KOPT-K1 (cell line): Measurements from ENCODE around the gene RRP12.

Source experiments
- H3K27ac ChIP-seq: fragments of 200-600 bp; sonication (generic); 2 replicates; pipeline ENCODE4 v1.5.1; 2016; ENCODE audit warnings: antibody characterized with exemption, mild to moderate bottlenecking, low read depth, low read length; ENCODE audit not compliant: poor library complexity, severe bottlenecking
- H3K36me3 ChIP-seq: fragments of 200-600 bp; sonication (generic); 2 replicates; pipeline ENCODE4 v1.5.1; 2017; ENCODE audit warnings: antibody characterized with exemption, mild to moderate bottlenecking, low read length, moderate library complexity; ENCODE audit not compliant: insufficient read depth
- H3K9me3 ChIP-seq: fragments of 200-600 bp; sonication (generic); 2 replicates; pipeline ENCODE4 v1.5.1; 2017; ENCODE audit warnings: antibody characterized with exemption, low read length, mild to moderate bottlenecking; ENCODE audit not compliant: insufficient read depth, poor library complexity, severe bottlenecking

The RRP12 gene

DNA sequence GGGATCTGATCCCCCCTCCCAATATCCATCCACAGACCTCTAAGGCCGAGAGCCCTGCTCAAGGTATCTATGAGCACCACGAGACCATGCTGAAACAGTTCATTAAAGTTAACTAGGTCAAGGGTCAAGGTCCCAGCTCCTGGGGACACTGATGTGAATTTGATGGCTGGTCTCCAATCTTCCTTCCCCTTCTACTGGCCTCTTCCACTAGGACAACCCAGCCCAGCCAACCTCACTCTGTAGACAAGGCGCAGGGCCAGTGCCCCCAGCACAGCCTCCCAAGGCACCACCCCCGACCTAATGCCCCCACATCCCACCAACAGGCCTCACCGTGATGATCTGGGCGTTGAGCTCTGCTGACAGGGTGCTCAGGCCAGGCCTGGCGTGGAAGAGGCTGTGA, 15.6 kb downstream of the RRP12 start:
- Histone ChIP-seq H3K9me3 (no peaks in the 10 kb centered on the region), H3K36me3 (peaks cover 95% of the 10 kb centered on the region), H3K27ac (no peak overlapping the region)

DNA sequence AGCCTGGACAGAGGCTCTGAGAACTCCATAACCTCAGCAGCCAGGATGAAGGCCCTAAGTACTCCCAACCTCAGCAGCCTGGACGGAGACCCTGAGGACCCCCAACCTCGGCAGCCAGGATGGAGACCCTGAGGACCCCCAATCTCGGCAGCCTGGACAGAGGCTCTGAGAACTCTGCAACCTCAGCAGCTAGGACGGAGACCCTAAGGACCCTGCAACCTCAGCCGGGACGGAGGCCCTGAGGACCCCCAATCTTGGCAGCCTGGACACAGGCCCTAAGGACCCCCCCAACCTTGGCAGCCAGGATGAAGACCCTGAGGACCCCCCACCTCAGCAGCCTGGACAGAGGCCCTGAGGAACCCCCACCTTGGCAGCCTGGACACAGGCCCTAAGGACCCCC, 16.5 kb downstream of the RRP12 start:
- H3K9me3 ChIP-seq = no peaks in the 10 kb centered on the region
- H3K36me3 ChIP-seq = peaks cover 95% of the 10 kb centered on the region
- no peak overlapping the region for H3K27ac ChIP-seq

DNA sequence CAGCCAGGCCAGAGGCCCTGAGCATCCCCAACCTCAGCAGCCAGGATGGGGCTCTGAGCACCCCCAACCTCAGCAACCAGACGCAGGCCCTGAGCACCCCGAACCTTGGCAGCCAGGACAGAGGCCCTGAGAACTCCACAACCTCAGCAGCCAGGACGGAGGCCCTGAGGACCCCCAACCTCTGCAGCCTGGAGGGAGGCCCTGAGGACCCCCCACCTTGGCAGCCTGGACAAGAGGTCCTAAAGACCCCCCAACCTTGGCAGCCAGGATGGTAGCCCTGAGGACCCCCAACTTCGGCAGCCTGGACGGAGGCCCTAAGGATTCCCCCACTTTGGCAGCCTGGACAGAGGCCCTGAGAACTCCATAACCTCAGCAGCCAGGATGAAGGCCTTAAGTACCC, 17.0 kb downstream of the RRP12 start:
- peaks cover 95% of the 10 kb centered on the region for H3K36me3 ChIP-seq
- H3K9me3 ChIP-seq = no peaks in the 10 kb centered on the region

GRCh38 chr10:97383159-97383558, 18.0 kb downstream of the RRP12 start:
- no peak overlapping the region for H3K27ac ChIP-seq
- no peaks in the 10 kb centered on the region for H3K9me3 ChIP-seq
- H3K36me3 ChIP-seq = peaks cover 93% of the 10 kb centered on the region

More for the DNA sequence above, 17.0 kb downstream of the RRP12 start:
- no peak overlapping the region for H3K27ac ChIP-seq

DNA sequence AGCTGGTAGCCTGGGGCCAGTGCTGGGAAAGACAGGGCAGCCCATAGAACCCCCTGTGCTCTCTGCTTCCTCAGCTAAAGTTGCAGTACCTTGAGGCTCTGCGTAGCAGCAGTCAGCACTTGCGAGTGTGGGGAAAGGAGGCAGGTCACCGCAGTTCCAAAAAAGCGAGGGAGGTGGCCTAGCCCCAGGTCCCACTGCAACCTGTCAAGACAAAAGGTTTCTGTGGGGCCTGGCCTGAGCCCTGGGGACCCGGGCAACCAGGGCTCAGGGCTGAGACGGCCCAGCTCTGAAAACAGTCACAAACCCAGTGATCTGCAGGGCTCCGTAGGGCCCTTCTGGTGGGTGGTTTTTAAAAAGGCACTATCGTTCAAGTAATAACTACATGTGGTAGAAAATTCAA, 19.5 kb downstream of the RRP12 start:
- Histone ChIP-seq H3K36me3 (peaks cover 93% of the 10 kb centered on the region), H3K27ac (no peak overlapping the region), H3K9me3 (no peaks in the 10 kb centered on the region)

- no peaks in the 10 kb centered on the region for H3K9me3 ChIP-seq
- peaks cover 93% of the 10 kb centered on the region for H3K36me3 ChIP-seq
- no peak overlapping the region for H3K27ac ChIP-seq
Measured at GRCh38 chr10:97380516-97380915, 20.6 kb downstream of the RRP12 start.

- H3K9me3 ChIP-seq = no peaks in the 10 kb centered on the region
- H3K27ac ChIP-seq = no peak overlapping the region
- peaks cover 92% of the 10 kb centered on the region for H3K36me3 ChIP-seq
Measured at GRCh38 chr10:97378933-97379921, 21.9 kb downstream of the RRP12 start.

GRCh38 chr10:97376413-97376812, 24.7 kb downstream of the RRP12 start:
- Histone ChIP-seq H3K27ac (no peak overlapping the region), H3K36me3 (peaks cover 96% of the 10 kb centered on the region), H3K9me3 (no peaks in the 10 kb centered on the region)

- Histone ChIP-seq H3K27ac (no peak overlapping the region), H3K9me3 (no peaks in the 10 kb centered on the region), H3K36me3 (peaks cover 98% of the 10 kb centered on the region)
Measured at GRCh38 chr10:97373456-97373855, 27.7 kb downstream of the RRP12 start.

DNA sequence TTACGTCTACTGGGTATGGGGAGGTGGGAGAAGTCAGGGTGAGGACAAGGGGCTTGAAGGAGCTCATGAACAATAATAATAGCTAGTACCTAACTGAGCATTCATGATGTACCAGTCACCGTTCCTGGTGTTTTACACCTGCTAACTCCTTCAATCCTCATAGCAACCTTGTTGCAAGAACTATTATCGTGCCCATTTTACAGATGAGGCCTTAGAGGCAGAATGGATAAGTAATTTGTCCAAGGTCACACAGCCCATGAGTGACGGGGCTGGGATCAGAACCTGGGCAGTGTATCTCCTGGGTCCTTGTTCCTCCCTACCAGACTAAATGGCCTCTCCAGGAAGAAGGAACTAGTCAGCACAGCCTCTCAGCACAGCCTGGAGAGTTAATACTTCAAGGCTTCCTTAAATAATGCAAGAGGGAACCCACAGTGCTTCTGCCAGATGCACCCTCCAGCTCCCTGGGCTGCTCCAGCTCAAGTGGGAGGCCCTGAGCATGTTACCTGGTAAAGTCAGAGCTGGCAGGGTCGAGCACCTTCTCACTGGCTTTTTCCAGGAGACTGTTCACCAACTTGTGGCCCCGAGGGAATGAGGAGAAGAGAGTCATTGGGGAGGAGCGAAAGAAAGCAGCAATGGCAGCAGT, 28.8 kb downstream of the RRP12 start:
- peaks cover 98% of the 10 kb centered on the region for H3K36me3 ChIP-seq
- no peak overlapping the region for H3K27ac ChIP-seq
- no peaks in the 10 kb centered on the region for H3K9me3 ChIP-seq

DNA sequence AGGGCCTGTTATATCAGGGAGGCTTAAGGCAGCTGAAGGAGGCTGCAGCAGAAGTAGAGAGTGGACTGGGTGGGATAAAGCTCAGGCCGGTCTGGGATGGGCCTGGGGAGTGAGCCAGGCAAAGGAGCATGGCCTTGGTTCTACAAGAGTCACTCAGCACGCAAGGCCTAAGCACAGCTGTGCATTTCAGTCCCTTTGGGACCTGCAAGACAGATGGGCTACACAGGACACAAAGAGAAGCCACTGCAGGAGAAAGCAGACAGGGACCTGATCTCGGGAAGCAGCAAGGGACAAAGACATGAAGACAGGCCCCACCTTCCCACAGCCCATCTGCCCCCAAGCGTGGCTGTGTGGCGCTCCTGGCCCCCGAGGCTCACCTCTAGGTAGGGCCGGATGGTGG, 29.4 kb downstream of the RRP12 start:
- Histone ChIP-seq H3K27ac (no peak overlapping the region), H3K36me3 (peaks cover 98% of the 10 kb centered on the region), H3K9me3 (no peaks in the 10 kb centered on the region)

- Histone ChIP-seq H3K27ac (no peak overlapping the region), H3K9me3 (no peaks in the 10 kb centered on the region), H3K36me3 (peaks cover 99% of the 10 kb centered on the region)
Measured at GRCh38 chr10:97367126-97367649, 34.0 kb downstream of the RRP12 start.

- H3K9me3 ChIP-seq = no peaks in the 10 kb centered on the region
- H3K36me3 ChIP-seq = peaks cover 99% of the 10 kb centered on the region
- H3K27ac ChIP-seq = no peak overlapping the region
Measured at GRCh38 chr10:97366572-97366971, 34.6 kb downstream of the RRP12 start.

DNA sequence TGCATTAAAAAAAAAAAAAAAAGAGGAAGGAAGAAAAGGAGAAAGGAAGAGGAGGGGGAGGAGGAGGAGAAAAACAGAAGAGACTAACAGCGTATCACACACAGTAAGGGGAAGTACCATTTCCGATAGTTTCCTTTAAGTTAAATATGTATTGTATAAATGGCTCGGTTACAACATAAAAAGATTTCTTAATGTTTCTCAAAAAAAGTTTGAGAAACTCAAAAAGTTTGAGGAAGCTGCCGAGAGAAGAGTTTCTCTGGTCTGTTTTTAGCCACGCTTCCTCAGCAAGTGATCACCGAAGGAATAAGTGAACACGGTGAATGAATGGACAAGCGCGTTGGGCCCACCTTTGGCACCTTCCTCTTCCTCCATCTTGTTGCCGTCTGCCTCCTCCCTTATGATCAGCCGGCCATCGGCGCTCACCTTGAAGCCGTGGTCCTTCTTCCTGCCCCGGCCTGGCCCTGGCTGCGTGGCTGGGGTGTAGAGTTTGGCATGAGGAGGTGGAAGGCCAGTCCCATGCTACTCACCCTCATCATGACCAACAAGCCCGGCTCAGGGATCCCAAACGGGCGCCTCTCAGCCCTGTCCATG, 35.3 kb downstream of the RRP12 start:
- peaks cover 99% of the 10 kb centered on the region for H3K36me3 ChIP-seq
- no peaks in the 10 kb centered on the region for H3K9me3 ChIP-seq
- H3K27ac ChIP-seq = no peak overlapping the region

DNA sequence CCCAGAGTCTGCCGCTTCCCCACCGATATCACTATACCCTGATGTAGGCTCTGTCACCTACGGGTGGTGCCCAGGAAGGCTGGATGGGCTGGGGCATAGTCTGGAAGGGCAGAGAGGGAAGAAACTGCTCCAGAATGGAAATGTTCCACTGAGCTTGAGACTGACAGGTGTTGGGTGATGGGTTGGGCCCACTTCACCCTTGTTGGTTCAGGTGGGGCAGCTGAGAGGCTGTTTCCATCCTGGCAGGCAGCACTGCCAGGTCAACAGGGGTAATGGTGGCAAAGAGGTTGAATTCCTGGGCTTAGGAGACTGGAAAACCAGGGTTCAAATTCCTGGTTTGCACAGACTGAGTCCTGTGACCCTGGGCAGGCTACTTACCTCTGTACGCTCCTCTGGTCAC, 38.1 kb downstream of the RRP12 start:
- Histone ChIP-seq H3K36me3 (peaks cover 96% of the 10 kb centered on the region), H3K27ac (no peak overlapping the region), H3K9me3 (no peaks in the 10 kb centered on the region)
